A549 treated with CpdA at 1 μM for 4 hours (cell line): ENCODE results near the gene MED8. TPM values are rescaled to one million over a fixed set of nuclear protein-coding genes. Genes with fewer than 3 reads are reported as not detected.

Source experiments
- total RNA-seq: library from RNA; stranded (reverse); fragments of 200-300 nt; extraction: Qiagen RNA extraction; gene quantifications from 5 replicates; pipeline ENCODE4 v1.2.3, GENCODE V29; 2022; ENCODE audit warnings: low read depth

The MED8 gene, protein sequence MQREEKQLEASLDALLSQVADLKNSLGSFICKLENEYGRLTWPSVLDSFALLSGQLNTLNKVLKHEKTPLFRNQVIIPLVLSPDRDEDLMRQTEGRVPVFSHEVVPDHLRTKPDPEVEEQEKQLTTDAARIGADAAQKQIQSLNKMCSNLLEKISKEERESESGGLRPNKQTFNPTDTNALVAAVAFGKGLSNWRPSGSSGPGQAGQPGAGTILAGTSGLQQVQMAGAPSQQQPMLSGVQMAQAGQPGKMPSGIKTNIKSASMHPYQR
- total RNA-seq = 37.0 to 38.6 TPM (median 38.1 TPM) in 5 replicates

DNA sequence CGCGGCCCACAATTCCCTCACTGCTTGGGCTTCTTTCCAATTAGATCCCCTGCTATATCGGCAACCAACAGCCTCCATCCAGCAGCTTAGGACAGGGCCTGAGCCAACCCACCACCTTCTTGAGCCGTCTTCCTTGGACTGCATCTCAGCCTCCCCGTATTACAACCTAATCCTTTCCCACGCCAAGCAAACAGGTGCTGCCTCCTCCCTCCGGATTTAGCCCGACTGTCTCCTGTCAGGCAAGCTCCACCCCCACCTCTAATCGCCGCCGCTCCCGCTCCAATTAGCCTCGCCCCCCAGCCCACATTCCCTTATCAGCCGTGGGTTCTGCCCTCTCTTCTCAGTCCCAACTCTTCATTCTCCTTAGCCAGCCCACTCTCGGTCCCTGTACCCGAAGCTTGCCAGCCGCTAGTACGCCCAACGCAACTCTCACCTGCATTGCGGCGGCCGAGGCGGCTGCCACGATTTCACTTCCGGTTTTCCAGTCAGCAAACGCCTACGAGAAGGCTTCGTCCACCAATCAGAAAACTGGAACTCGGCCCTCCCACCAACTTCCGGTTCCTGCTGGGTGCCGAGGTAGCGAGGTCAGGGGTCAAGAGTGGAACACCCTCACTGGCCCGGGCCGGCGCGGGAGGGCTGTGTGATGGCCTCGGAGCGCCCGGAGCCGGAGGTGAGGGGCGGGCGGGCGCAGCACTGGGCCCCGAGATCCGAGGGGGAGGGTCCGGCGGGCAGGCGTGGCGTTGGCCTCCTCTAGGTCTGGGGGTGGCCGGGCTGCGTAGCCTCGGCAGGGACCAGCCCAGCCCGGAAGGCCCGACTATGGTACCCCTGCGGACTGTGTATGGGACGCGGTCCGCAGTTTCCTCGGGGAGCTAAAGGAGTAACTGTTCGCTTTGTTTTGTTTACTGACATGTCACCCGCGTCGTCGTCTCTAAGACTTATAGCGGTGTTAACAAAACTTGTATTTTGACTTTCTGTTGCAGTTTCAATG lies at the start of gene MED8, which contains the start of gene SZT2:
Gene MED8 (minus strand): TSS at position 475 of the 988 bp plus-strand sequence. CDS start 36 bp downstream, at position 439.
Gene SZT2 (plus strand): TSS at position 574 of the 988 bp plus-strand sequence. CDS start 70 bp downstream, at position 644.

DNA sequence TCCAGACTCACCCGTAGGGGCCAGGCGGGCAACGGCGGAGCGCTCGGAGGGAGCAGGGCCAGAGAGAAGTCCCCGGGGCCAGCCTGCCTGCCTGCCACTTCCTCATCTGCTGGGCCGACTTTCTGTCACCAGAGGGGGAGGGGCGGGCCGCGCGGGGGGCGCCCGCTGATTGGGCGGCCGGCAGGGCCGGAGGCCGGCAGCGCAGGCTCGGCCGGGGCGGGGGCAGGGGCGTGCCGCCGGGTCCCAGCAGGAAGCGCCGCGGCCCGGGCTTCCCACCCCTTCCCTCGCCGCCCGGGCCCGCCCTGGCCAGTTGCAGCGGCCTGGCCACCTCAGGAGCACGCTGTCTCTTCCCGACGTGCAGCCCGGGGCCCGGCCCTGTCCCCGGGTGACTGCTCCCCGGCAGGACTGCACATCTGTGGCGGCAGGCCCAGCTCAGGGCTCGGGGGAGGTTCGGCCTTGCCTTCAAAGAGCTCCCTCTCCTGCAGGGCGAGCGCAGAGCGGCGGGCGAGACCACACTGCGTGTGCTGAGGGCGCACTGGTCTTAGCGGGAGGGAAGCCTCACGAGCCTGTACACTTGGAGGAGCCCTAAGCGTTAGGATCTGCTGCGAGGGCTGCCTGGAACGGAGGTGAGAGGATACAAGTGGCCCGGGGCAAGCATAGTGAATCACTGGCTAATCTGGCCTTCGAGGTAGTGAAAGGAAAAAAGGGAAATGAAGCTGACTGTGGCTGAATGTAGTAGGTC lies 21.5 kb downstream of the MED8 start, which contains the start of gene ELOVL1:
Gene ELOVL1 (minus strand): TSS at position 108 of the 742 bp plus-strand sequence. CDS start 2,402 bp downstream, outside the sequence.

DNA sequence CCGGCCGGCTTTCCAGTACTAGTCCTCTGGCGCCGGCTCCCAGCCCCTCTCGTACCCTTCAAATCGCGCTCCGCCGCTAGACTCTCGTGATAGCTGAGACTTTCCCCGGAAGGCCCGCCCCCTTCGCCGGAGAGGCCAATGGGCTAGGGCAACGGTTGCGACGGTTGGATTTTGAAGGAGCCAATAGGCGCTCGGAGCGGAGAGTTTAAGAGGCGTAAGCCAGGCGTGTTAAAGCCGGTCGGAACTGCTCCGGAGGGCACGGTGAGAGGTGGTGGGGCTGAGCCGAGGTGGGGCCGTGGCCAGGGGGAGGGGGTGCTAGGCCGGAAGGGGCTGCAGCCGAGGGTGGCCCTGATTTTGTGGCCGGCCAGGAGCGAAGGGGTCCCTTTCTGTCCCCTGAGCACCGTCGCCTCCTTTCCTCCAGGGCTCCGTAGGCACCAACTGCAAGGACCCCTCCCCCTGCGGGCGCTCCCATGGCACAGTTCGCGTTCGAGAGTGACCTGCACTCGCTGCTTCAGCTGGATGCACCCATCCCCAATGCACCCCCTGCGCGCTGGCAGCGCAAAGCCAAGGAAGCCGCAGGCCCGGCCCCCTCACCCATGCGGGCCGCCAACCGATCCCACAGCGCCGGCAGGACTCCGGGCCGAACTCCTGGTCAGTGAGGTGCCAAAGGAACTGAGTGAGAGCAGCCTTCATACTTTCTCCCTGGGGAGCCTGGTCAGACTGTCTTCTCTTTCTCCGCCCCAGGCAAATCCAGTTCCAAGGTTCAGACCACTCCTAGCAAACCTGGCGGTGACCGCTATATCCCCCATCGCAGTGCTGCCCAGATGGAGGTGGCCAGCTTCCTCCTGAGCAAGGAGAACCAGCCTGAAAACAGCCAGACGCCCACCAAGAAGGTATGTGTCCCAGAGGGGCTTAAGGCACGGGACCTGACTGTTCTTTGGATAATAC lies 30.6 kb downstream of the MED8 start, which contains the start of gene CDC20:
Gene CDC20 (plus strand): TSS at position 236 of the 948 bp plus-strand sequence. CDS start 235 bp downstream, at position 471.

DNA sequence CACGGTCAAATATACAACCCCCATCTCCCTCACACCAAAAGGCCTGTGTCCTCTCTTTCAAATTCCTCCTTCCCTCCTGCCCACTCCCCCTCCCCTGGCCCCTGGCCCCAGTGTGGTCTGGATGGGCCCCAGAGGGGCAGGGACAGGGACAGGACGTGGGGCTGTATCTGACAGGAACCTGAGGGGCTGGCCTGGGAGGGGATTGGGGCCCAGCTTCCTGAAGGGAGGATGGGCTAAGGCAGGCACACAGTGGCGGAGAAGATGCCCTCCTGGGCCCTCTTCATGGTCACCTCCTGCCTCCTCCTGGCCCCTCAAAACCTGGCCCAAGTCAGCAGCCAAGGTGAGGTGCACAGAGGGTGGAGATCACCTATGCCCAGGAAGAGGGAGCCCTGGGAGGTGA lies 52.0 kb downstream of the MED8 start, which contains the start of gene MPL:
Gene MPL (plus strand): TSS at position 231 of the 400 bp plus-strand sequence. CDS start 31 bp downstream, at position 262.

Other genes with a start within 250 kb of the MED8 start
- 183 to 204 TPM (median 193 TPM) in 5 replicates for gene EBNA1BP2, start 217.5 kb downstream of the MED8 start, total RNA-seq
- gene CFAP57, start 217.5 kb downstream of the MED8 start, total RNA-seq = 0.21 to 0.58 TPM (median 0.33 TPM) in 5 replicates
- not detected in 5 replicates for gene TMEM125, start 119.8 kb downstream of the MED8 start, total RNA-seq
- not detected in 5 replicates for gene C1orf210, start 104.2 kb downstream of the MED8 start, total RNA-seq
- not detected in 5 replicates for gene TIE1, start 88.8 kb downstream of the MED8 start, total RNA-seq
- gene MPL, start 52.0 kb downstream of the MED8 start, total RNA-seq = 0.09 to 0.22 TPM in 2 of 5 replicates, not detected in the others
- 165 to 205 TPM (median 195 TPM) in 5 replicates for gene CDC20, start 30.8 kb downstream of the MED8 start, total RNA-seq
- gene ELOVL1, start 21.8 kb downstream of the MED8 start, total RNA-seq = 141 to 151 TPM (median 149 TPM) in 5 replicates
- 6.5 to 9.9 TPM (median 6.9 TPM) in 5 replicates for gene SZT2, start 99 bp upstream of the MED8 start, total RNA-seq
- gene HYI, start 64.1 kb upstream of the MED8 start, total RNA-seq = 12.0 to 18.3 TPM (median 15.5 TPM) in 5 replicates
- gene PTPRF, start 141.1 kb upstream of the MED8 start, total RNA-seq = 81.6 to 112 TPM (median 100 TPM) in 5 replicates